SJSA1 (cell line): Measurements from ENCODE around the gene RAB3GAP1. TPM values are rescaled to one million over a fixed set of nuclear protein-coding genes. Genes with fewer than 3 reads are reported as not detected.

Experiments
- DNase-seq, 2 experiments: peaks; one replicate each; pipeline ENCODE4 v3.0.0-alpha.2; 2015 to 2020; ENCODE audit warnings: low spot score in 2 of 2, low read depth in 1 of 2
- H3K27ac ChIP-seq: fragments of 250-450 bp; sonication (Bioruptor Pico); 2 replicates; pipeline ENCODE4 v1.5.1; 2020; ENCODE audit warnings: mild to moderate bottlenecking, moderate library complexity
- H3K27me3 ChIP-seq: fragments of 250-450 bp; sonication (Bioruptor Pico); replicated peaks from 2 replicates; pipeline ENCODE4 v1.5.1; 2020; ENCODE audit warnings: mild to moderate bottlenecking, moderate library complexity
- H3K36me3 ChIP-seq: fragments of 250-450 bp; sonication (Bioruptor Pico); 2 replicates; pipeline ENCODE4 v1.5.1; 2020; ENCODE audit warnings: mild to moderate bottlenecking
- H3K4me1 ChIP-seq: fragments of 250-450 bp; sonication (Bioruptor Pico); replicated peaks from 2 replicates; pipeline ENCODE4 v1.6.1; 2021; ENCODE audit warnings: mild to moderate bottlenecking
- H3K4me3 ChIP-seq: fragments of 250-450 bp; sonication (Bioruptor Pico); 2 replicates; pipeline ENCODE4 v1.5.1; 2020; ENCODE audit warnings: mild to moderate bottlenecking
- H3K9me3 ChIP-seq: fragments of 250-450 bp; sonication (Bioruptor Pico); replicated peaks from 2 replicates; pipeline ENCODE4 v1.5.1; 2020; ENCODE audit warnings: mild to moderate bottlenecking
- total RNA-seq: library from RNA; depleted of rRNA; stranded (reverse); fragments of >200 nt; shearing (Covaris generic); gene quantifications from 2 replicates; pipeline ENCODE4 v1.2.3, GENCODE V29; 2014

Gene RAB3GAP1
- total RNA-seq, 1 experiment from 2014 or later: 56.5 TPM

DNA sequence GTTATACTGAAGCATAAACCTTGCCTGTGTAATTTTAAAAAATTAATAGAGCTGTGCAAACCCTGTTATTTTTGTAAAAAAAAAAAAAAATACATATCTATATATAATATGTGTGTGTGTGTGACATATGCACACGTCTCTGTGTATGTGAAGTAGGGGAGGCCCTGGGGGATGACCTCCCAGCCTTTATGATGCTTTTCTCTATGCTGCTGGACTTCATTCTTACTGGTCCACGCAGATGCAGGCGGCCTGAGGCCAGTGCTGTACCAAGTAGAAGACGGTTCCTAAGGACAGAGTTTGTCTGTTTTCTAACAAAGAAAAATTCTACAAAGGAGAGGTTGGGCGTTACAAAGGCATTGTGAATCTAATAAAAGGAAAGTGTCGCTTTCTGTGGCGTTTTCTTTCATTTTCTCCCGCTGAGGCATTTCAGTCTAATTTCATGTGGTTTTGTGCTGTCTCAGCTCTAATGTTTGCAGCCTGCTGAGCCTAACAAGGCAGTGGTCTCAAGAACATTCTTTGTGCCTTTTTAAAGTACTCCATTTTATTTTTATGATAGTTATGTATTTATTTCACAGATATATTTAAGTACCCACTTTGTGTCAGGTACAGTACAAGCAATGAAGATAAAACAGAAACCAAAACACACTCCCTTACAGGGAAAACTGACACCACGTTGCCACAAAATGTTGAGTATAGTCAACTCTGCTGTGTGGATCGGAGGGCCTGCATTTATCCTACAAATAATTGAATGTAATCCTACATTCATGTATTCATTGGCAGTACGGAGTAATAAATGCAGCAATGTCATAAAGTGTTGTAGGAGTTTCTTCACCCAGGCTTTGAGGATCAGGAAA, 118.0 kb downstream of the RAB3GAP1 start:
- Histone ChIP-seq H3K9me3 (no peaks in the 10 kb centered on the region), H3K36me3 (peaks cover 59% of the 10 kb centered on the region), H3K4me1 (no peaks in the 10 kb centered on the region), H3K4me3 (no peak overlapping the region), H3K27ac (no peak overlapping the region; the same call in 1 of the 2 replicates), H3K27me3 (no peaks in the 10 kb centered on the region)
- no peak for DNase-seq

DNA sequence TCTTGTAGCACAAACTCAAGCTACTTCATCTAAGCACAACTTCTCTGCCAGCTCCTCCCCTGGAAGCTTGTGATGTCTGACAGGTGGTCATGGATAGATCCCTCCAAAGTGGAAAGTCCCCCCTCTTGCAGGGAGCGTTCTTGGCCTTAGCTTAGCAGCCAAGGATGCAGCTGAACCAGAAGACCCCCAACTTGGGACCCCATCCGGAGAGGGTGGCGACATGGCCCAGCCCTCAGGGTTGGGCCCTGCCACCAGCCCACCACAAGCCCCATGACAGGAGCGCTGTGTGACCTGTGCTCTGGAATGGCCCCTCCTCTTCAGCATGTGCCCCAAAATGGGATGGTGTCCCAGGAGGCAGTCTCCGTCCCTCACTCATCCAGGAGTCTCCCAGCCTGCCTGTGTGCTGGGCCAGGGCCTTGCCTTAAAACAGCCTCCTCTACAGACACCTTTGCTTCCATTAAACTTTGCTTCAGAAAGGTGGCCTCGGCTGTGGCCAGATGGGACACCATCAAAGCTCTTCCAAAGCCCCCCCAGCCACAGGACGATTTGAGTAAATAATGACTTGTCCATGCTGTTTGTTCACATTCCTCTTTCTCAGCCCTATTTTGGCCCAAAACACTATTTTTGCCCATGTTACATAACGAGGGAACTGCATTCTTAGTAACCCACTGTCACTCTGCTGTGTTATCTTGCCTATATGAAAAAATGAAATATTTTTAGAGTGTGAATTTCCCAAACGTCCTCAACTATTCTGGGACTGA, 122.1 kb downstream of the RAB3GAP1 start:
- Histone ChIP-seq H3K36me3 (peaks cover 37% of the 10 kb centered on the region), H3K9me3 (no peaks in the 10 kb centered on the region), H3K27ac (no peak overlapping the region), H3K4me1 (no peaks in the 10 kb centered on the region), H3K4me3 (no peak overlapping the region), H3K27me3 (no peaks in the 10 kb centered on the region)
- DNase-seq: no peak

DNA sequence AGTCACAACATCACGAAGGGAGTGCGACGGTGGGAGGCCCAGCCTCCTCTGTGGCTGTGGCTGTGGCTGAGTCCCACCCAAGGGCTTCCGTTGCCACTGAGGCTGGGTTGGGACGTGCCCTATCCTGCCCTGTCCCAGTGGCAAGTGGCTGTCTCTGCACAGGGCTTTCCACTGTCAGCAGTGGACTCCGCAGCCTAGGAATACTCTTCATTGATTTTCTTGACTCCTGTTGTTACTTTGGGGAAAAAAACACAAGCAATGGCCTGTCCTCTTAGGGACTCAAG, 122.7 kb downstream of the RAB3GAP1 start:
- Histone ChIP-seq H3K36me3 (peaks cover 31% of the 10 kb centered on the region), H3K9me3 (no peaks in the 10 kb centered on the region), H3K27ac (no peak overlapping the region), H3K4me1 (no peaks in the 10 kb centered on the region), H3K27me3 (no peaks in the 10 kb centered on the region), H3K4me3 (no peak overlapping the region)
- DNase-seq: no peak

DNA sequence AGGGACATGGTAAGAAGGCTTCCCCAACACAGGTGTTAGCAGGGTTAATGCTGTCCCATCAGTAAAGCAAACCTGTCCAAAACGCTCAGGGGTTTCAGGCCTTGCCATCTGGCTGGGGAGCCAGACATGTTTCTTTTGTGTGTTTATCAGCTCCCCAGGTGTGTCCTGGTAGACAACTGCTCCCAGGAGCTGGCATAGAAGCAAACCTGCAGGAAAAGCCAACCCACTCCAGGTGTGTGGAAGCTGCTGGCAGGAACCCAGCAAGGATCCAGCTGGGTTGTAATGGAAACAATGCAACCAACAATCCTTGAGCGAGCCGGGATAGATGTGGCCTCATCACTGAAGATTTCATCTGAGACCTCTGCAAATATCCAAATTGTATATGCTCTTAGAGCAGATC, 123.1 kb downstream of the RAB3GAP1 start:
- no peak for DNase-seq
- peaks cover 27% of the 10 kb centered on the region for H3K36me3 ChIP-seq
- H3K27ac ChIP-seq: no peak overlapping the region
- H3K9me3 ChIP-seq: no peaks in the 10 kb centered on the region
- no peak overlapping the region for H3K4me3 ChIP-seq
- H3K27me3 ChIP-seq: no peaks in the 10 kb centered on the region
- no peaks in the 10 kb centered on the region for H3K4me1 ChIP-seq

DNA sequence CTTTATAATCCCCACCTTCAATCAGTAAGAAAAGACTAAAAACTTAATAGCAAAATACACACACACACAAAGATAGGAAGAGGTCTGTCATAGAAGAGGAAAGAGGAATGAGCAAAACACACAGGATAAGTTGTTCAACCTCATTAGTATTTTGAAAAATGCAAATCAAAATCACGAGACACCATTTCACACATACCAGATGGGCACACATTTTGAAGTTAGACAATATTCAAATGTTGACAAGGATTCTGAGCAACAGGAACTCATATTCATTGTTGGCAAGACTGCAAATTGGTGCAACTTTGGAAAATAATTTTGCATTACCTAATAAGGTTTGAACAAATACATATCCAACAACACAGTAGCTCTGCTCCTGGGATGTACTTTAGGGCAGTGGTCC, 127.6 kb downstream of the RAB3GAP1 start:
- H3K36me3 ChIP-seq: peaks cover 11% of the 10 kb centered on the region
- no peaks in the 10 kb centered on the region for H3K9me3 ChIP-seq
- no peaks in the 10 kb centered on the region for H3K4me1 ChIP-seq
- DNase-seq: no peak
- no peaks in the 10 kb centered on the region for H3K27me3 ChIP-seq
- H3K4me3 ChIP-seq: no peak overlapping the region
- no peak overlapping the region for H3K27ac ChIP-seq

DNA sequence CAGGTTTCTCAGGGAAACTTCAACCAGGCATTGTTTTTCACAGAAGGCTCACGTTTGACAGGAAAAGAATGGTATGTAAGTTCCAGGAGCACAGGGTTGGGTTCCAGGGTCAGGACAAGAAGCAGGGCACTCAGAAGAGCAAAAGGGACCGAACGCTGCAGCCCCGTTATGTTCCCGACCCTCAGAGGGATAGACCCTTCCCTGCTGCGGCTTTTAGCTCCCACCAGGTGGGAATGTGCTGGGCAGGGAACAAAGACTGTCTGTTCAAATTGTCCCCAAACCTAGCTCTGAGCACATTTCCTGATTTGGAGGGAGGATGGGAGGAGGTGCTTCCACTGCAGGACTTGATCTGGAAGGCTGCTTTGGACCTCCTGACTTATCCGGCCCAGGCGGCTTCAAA, 130.1 kb downstream of the RAB3GAP1 start:
- H3K4me1 ChIP-seq: no peaks in the 10 kb centered on the region
- no peak overlapping the region for H3K27ac ChIP-seq
- DNase-seq: no peak
- H3K9me3 ChIP-seq: no peaks in the 10 kb centered on the region
- H3K4me3 ChIP-seq: no peak overlapping the region
- no peaks in the 10 kb centered on the region for H3K27me3 ChIP-seq
- no peaks in the 10 kb centered on the region for H3K36me3 ChIP-seq

DNA sequence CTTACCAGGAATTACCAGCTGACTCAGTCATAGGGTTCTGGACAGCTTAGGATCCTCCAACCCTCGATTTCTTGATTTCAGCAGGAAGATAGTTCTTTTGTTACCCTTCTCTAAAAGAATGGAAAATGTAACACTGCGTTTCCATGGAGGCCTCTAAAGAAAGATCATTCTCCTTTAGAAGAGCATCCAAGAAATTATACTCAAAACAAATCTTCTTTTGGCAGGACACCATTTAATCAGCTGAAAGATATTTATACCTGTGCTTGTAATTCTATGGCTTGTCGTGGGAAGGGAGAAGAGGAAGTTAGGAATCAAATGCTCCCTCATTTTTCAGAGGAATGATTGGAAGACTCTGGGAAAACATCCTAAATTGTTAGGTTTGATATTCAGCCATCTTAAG, 130.5 kb downstream of the RAB3GAP1 start:
- Histone ChIP-seq H3K27me3 (no peaks in the 10 kb centered on the region), H3K9me3 (no peaks in the 10 kb centered on the region), H3K36me3 (no peaks in the 10 kb centered on the region), H3K4me3 (no peak overlapping the region), H3K4me1 (no peaks in the 10 kb centered on the region), H3K27ac (no peak overlapping the region)
- DNase-seq: no peak

DNA sequence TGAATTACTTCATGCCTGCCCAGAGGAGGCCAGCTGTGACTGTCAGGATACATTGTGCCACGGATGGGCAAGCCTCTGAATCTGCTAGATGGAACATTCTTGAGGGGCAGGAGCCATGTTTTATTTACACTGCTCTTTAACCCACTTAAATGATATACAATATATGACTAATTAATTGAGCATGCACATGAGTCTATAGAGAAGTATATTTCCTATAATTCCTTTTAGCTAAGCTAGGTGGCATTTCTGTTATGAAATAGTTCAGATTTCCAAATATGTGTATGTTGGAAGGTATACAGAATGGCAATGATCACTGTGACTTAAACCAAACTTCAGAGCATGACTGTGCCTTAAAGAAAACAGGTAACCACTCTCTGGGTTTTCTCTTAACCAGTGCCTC, 131.7 kb downstream of the RAB3GAP1 start:
- H3K4me1 ChIP-seq: no peaks in the 10 kb centered on the region
- no peaks in the 10 kb centered on the region for H3K36me3 ChIP-seq
- H3K27me3 ChIP-seq: no peaks in the 10 kb centered on the region
- H3K4me3 ChIP-seq: no peak overlapping the region
- H3K9me3 ChIP-seq: no peaks in the 10 kb centered on the region
- DNase-seq: no peak
- H3K27ac ChIP-seq: no peak overlapping the region

DNA sequence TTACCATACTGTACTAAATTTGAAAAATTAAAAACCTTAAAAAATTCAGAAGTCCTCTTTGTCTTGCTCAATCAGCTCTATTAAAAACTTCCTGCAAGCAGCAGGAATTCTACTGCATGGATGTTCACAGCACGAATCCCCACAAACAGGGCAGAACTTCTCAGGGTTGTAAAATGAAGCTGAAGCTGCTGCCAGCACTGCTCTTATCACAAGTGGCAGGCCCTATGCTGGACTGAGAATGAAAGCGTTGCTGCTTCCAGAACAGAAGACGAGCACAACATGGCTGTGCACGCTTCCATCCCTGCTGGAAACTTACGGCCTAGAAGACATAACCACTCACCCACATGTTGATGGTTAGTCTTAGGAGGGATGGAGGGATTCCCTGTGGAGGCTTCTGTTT, 134.0 kb downstream of the RAB3GAP1 start:
- DNase-seq: no peak
- no peaks in the 10 kb centered on the region for H3K4me1 ChIP-seq

DNA sequence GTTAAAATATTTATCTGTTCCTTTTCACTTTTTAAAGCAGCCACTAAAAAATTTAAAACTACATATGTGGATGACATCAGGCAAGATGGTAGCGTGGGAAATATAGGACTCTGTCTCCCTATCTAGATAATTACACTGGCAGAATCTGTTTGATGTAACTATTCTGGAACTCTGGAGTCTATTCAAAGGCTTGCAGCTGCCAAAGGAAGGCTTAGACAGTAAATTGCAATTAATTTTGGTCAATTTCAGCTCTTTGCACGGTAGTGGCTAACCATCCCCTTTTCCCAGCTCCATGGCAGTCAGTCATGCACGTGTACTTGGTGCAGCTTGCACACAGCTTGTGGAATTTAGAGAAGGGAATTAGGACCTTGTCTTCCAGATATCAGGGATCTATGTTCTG, 135.2 kb downstream of the RAB3GAP1 start:
- Histone ChIP-seq H3K27ac (no peak overlapping the region), H3K36me3 (no peaks in the 10 kb centered on the region), H3K9me3 (no peaks in the 10 kb centered on the region), H3K4me1 (no peaks in the 10 kb centered on the region), H3K27me3 (no peaks in the 10 kb centered on the region), H3K4me3 (no peak overlapping the region)
- no peak for DNase-seq

More for the DNA sequence above, 134.0 kb downstream of the RAB3GAP1 start:
- Histone ChIP-seq H3K27ac (no peak overlapping the region), H3K27me3 (no peaks in the 10 kb centered on the region), H3K36me3 (no peaks in the 10 kb centered on the region), H3K4me3 (no peak overlapping the region), H3K9me3 (no peaks in the 10 kb centered on the region)

DNA sequence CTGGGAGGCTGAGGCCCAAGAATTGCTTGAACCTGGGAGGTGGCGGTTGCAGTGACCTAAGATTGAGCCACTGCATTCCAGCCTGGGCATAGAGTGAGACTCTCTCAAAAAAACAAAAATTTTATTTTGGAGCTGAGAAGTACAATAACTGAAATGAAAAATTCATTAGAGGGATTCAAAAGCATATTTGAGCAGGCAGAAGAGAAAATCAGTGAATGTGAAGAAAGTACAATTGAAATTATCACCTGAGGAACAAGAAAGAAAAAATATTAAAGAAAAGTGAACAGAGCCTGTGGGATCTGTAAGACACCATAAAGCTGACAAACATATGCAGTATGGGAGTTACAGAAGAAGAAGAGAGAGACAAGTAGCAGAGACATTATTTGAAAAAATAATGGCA, 137.1 kb downstream of the RAB3GAP1 start:
- Histone ChIP-seq H3K27me3 (no peaks in the 10 kb centered on the region), H3K4me3 (no peak overlapping the region), H3K36me3 (no peaks in the 10 kb centered on the region), H3K27ac (no peak overlapping the region), H3K4me1 (no peaks in the 10 kb centered on the region), H3K9me3 (no peaks in the 10 kb centered on the region)
- DNase-seq: no peak

DNA sequence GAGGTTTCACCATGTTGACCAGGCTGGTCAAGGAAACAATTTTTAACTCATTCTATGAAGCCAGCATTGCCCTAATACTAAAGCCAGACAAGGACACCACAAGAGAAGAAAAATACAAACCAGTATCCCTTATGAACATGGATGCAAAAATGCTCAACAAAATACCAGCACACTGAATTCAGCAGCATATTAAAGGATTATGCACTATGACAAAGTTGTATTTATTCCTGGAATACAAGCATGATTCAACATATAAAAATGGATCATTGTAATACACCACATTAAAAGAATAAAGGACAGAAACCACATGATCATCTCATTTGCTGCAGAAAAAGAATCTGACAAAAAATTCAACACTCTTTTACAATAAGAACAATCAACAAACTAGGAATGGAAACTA, 138.7 kb downstream of the RAB3GAP1 start:
- DNase-seq: no peak
- Histone ChIP-seq H3K9me3 (no peaks in the 10 kb centered on the region), H3K36me3 (no peaks in the 10 kb centered on the region), H3K4me3 (no peak overlapping the region), H3K4me1 (no peaks in the 10 kb centered on the region), H3K27ac (no peak overlapping the region), H3K27me3 (no peaks in the 10 kb centered on the region)

DNA sequence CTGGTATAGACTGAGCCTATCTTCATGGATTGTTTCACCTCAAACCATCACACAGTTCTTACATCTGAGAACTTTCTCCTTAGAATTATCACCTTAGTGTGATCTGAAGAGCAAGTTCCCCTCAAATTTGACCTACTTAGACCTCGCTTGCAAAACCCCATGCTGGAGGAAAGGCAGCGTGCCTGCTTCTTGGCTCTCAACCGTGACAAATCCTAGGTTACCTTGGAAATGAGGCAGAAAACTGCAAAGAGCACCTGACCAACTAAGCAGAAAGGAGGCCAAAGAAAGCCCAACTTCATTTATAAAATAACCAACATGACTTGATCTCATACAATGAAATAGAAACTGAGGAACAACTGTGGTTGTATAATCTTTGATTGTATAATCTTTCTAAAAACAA, 146.4 kb downstream of the RAB3GAP1 start:
- no peak for DNase-seq
- Histone ChIP-seq H3K27me3 (no peaks in the 10 kb centered on the region), H3K4me1 (no peaks in the 10 kb centered on the region), H3K36me3 (no peaks in the 10 kb centered on the region), H3K27ac (no peak overlapping the region), H3K4me3 (no peak overlapping the region), H3K9me3 (no peaks in the 10 kb centered on the region; the same call in 1 of the 2 replicates)

DNA sequence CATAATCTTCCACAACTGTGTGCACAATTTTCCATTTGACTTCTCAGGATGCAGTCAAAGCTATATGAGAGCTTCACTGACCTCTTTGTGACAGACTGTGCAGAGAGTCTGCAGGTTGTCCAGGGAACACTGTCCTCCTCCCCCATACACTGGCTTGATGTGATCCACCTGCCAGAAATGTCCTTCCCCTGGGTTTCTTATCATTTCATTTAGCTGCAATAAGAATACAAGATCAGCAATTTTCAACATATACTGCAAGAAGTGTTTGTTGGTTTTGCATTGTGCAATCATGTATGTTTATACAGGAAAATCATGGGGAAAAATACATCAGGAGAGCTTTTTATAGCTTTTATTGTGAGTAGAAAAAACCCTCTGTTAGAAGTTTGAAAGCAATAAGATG, 150.7 kb downstream of the RAB3GAP1 start:
- Histone ChIP-seq H3K27ac (no peak overlapping the region), H3K4me3 (no peak overlapping the region), H3K9me3 (no peaks in the 10 kb centered on the region; the same call in 1 of the 2 replicates), H3K27me3 (no peaks in the 10 kb centered on the region), H3K4me1 (no peaks in the 10 kb centered on the region), H3K36me3 (no peaks in the 10 kb centered on the region)
- DNase-seq: no peak
